GM04503 (cell line): ENCODE data around the gene MREG.
"Not testable (repeated sequence)": the region's sequence is repeated elsewhere in the genome, so short reads cannot be mapped to it uniquely, and the experiment has no call there.

Experiments used
- DNase-seq: peaks from one replicate; pipeline ENCODE4 v3.0.0-alpha.2; 2012; ENCODE audit warnings: low read depth

MREG gene

DNA sequence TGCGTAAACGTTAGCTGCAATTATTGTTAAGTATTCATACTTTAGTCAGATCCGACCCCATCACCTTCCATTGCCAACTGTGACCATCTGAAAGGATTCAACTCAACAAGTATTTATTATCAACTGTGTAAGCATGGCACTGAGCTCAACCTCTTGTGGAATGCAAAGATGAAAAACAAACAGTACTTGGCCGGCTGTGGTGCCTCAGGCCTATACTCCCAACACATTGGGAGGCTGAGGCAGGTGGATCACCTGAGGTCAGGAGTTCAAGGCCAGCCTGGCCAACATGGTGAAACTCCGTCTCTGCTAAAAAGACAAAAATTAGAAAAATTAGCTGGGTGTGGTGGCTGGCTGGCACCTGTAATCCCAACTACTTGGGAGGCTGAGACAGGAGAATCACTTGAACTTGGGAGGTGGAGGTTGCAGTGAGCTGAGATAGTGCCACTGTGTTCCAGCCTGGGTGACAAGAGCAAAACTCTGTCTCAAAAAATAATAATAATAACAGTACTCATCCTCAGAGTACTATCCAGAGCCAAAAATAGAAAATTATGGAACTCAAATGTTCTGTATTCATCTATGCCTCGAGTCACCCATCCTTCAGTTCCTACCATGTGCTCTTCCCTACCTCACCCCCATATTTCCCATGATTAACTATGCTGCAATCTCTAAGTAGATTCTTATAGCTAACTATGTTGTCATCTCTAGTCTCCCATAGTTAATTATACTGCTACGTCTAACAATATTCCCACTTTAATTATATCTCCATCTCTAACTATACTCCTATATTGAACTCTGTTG lies 8.6 kb upstream of the MREG start:
- no peak for DNase-seq

DNA sequence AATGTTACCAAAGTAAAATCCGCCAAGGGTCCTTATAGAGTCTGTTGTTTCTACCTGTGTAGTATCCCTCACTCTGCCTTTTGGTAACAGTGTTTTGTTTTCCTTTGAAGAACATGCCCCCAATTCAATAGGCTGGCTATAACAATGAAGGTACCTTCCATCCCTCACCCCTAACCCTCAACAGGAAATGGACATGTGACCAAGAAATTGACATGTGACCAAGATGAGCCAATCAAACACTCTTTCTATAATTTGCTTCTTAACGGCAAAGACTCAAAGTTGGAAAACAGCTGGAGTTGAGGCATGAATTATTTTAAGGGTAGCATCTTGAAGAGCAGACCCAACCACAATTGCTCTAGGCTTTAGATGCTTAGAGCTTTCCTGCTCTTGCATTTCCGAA lies 5.4 kb upstream of the MREG start:
- no peak for DNase-seq

DNA sequence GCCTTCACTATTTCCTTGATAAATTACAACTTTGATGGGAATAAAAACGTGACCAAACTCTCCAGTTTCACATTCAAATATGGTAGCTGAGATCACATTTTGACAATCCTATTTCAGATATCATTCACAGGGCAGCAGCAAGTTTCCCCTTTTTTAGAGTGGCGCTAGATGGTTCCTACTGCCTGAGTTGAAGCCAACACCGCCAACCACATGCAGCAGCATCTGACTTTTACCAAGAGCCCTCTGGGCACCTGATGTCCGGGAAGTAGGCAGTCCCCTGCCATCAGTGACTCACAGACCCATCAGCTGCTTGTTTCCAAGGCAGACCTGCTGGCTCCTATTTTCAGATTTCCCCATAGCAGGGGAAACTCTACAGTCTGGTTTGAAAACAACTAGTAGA lies 4.0 kb upstream of the MREG start:
- no peak for DNase-seq

DNA sequence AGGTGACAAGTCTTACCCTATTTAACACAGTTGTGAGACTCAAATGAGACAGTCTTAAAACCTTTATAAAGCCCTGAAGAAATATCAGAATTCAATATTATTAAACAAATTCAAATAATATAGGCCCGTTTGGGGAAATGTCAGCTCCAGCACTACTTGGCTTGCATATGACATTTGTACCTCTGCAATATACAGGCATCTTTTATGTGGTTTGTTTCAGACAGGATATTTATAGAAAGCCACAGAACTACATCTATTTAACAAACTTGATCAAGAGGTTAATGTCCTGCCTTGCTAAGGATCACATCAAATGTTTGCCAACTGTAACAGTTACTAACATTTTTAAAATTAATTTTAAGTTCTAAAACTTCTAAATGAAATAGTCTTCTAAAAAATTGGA lies 3.2 kb upstream of the MREG start:
- no peak for DNase-seq

DNA sequence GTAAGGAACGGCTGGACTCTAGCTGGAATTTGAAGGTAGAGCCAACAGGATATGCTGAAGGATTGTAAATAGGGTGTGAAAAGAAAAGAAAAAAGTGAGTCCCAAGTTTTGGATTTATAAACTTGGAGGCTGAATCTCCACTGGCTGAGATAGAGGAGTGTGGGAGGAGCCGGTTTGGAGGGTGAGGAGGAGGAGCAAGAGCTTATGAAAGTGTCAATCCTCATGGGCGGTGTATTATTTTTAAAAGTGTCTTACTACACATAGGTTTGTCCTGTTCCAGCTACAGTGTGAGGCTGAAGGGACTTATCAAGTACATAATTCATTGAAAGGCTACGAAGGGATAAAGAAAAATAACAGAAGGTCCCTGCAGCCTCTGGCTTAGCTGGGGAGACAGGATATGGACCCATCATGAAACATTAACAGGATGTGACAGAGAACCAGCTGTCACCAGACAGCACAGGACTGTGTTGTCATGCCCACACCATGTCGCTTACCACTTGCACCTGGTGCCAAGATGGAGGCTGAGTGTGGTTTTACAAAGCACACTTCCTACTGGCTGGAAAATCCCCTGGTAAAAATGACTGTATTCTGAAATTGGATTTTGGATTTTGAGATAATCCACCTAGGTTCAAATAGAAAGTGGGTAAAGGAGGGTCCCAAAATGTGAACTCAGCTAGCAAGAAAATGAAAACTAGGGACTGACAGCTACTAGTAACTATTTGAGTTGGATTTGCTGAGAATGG lies 2.5 kb upstream of the MREG start:
- DNase-seq = no peak

DNA sequence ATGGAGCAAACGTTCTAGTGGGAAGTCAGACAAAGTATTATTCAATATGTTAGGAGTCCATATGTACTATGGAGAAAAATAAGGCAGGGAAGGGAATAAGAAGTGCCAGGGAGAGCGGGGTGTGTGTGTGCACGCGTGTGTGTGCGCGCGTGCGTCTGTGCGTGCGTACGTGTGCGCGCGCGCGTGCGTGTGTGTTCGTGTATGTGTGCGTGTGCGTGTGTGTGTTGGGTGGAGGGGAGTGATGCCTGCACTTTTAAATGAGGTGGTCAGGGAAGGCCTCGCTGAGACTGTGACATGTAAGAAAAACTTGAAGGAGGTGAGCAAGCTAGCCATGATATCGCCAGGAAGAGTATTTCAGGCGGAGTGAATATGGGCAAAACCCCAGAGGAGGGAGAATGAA lies 1.6 kb upstream of the MREG start:
- no peak for DNase-seq

DNA sequence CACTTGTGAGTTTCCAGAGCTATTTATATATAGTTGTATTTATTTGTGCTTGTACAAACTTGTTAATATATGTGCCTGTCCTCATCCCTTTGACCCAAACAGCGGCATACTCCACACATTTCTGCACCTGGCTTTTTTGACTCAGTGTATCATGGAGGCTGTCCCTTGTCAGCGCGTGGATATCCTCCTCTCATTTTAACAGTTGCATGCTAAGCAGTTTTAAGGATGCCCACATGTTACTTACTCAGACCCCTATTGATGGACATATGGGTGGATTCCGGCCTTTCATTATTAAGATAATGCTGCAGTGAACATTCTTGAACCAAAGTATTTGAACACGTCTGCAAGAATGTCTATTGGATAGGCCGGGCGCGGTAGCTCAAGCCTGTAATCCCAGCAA lies 655 bp upstream of the MREG start:
- no peak for DNase-seq

DNA sequence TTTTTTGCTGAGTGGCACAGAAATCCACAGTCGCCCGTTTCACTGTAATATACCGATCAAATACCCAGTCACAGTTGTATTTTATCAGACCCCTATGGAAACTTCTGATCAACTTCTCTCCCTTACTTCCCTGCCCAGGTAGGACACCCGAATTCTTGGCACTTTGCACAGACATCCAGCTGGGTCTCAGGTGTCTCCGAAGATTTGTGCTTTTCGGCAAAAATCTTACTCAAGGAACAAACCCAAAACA lies 596 bp downstream of the MREG start:
- no peak for DNase-seq

DNA sequence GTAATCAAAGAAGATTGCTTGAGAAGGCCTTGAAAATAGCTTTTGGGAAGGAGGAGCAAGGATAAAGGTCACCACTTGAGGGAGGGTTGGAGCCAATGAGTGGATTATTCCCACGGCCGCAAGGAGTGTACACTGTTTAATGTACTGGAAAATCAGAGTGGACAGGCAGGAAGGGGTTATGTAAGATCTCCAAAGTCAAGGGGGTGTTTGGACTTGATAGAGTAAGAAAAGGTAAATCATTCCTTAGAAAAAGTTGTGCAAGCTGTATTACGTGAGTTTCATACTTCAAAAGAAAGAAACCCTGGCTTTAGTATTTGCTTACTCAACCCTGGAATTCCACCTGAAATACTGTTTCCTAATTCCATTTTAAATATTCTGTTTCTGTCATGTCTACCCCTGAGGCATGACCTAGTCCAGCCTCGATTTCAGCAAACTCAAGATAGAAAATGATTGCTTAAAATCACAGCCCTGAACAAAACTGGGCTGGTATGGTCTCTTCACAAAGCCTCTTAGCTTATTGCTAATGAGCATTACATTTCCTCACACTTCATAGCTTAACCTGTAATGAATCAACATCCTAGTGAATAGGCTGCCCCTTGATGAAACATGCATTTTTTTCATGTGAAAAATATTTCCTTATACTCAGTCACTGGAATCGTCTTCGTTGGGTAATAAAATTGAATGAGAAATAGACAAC lies 1.1 kb downstream of the MREG start:
- DNase-seq = no peak

DNA sequence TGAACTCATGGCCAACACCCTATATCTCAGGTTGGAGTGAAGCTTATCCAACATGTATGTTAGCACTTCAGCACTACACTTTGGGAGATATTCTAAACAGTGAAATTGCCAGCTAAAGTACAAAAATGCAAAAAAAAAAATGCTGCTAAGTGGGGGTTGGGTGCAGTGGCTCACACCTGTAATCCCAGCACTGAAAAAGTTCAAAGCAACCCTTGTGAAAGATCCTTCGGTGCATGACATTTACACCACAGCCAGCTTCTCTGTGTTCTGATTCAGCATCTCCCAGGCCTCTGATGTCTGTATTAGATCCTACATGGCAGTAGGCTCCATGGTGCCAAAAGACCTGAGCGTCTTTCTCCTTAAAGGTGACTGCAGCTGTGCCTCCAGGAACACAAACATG lies 4.1 kb downstream of the MREG start:
- DNase-seq = not testable (repeated sequence)

DNA sequence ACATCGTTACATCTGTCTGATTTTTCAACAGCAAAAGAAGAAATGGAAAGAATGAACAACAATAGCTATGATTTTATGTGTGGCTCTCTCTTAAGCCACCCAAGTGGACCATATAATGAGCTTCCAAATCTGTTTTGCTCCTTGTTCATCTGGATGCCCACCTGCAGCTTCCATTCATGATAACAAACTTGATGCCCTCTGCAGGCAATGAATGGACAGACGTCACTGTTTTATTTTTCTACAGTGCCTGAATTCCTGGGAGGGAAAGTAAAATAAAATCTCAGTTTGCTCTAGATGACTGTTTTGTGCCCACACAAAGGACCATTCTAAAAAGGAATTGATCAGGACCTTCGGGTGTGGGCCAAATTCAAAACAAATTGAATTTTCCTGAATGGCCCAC lies 5.0 kb downstream of the MREG start:
- no peak for DNase-seq

DNA sequence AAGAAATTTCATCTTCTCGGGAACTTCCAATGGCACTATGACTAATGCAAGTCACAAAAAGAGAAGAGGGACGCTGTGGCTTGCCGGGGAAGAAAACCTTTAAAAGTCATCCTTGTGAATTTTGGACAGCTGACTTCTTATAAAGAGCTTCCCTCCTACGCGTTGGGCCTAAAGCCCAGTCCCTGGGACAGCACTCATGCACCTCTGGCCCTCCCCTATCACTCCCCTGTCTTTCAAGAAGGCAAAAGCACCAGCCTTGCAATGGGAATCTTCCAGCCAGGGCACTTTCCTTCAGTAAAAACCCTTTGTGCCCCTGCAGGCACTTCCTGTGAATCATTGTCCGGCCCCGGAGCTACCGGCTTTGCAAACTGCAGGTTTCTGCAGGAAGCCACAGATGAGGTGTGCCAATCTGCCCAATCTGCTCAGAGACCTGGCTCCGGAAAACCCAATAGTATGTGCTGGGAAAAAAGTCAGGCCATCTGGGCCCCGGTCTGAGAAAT lies 7.1 kb downstream of the MREG start:
- DNase-seq = no peak

DNA sequence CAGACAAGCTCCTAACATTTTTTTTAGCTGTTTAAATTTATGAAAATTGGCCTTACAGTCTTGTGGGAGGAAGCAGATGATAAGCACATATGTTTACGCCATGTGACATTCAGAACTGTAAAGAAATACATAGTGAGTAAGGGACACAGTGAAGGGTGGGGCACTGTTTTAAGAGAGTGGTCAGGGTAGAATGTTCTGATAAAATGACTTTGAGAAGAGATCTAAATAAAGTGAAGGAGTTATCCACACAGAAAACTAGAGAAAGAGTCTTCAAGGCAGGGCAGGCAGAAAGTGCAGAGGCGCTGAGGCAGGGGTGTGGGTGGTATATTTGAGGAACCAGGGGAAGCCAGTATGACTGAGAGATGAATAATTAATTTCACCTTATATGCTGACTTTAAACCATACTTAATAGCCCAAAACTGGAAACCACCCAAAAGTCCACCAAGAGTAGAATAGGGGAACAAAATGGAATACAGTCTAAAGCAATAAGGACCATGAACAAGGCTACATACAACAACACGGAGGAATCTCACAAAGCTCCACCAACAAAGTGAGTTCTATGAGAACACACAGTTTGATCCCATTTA lies 8.6 kb downstream of the MREG start:
- DNase-seq = no peak

DNA sequence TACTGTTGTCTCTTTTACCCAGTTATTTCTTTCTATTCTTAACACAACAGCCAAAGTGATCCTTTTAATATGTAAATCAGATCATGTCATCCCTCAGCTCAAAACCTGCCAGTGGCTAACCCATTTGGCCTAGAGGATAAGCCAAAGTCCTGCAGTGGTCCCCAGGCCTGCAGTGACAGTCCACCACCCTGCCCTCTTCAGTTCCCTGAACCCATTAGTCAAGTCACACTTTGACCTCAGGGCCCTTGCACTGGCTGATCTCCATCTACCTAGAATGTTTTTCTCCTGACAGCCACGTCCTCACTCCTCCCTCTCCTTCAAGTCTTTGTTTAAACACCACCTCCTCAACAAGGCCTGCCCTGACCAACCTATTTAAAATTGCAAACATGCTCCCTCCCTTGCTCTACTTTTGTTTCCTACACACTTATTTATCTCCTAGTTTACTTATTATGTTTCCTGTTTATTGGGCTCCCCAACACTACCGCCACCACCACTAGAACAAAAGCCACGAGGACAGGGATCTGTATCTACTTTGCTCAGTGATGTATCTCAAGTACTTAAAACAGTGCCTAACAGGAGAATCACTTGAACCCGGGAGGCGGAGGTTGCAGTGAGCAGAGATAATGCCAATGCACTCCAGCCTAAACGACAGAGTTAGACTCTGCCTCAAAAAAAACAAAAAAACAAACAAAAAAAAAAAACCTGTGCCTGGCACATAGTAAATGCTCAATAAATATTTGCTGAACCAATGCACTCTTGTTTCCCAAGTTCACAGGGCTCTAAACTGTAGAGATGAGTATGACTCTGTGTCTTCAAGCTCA lies 9.3 kb downstream of the MREG start:
- DNase-seq = no peak

DNA sequence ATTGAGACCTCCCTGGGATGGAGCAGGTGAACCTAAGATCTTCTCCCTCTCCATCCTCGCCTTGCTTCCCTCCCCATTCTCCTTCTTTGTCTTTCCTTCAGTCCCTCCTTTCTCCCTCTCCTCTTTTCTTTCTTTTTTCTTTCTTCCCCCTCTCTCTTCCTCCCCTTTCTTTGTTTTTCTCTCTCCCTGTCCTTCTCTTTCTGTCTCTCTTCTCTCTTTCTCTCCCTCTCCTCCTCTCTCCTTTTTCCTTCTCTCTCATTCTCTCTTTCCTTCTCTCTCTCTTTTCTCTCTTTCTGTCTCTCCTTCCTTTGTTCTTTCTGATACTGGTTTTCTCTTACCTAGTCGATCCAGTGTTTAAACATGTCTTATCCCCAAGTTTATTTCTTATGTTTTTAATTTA lies 10.7 kb downstream of the MREG start:
- no peak for DNase-seq

DNA sequence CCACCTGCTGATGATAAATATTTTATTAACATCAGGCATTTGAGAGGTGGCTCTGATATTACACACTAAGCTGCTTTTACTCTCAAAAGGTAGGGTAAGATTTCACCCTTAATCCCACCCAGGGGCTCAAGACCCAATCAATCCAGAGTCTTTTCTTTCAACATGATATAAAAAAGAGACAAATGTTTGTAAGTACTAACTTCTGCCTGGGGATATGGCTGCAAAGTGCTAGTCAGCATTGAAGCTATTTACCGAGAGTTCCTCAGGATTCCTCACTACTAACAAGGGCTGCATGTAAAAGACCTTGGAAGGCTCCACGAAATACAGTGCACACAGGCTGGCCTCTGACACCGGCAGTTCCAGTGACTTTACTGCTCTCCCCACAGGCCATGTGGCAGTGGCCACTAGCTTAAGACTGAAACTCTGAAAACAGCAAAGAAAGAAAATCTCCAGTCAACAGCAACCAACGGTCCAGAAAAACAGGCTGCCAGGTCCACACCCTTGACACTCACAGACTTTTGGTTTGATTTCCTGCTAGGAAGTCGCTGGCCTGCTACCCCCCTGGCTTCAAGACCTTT lies 11.2 kb downstream of the MREG start:
- DNase-seq = no peak

DNA sequence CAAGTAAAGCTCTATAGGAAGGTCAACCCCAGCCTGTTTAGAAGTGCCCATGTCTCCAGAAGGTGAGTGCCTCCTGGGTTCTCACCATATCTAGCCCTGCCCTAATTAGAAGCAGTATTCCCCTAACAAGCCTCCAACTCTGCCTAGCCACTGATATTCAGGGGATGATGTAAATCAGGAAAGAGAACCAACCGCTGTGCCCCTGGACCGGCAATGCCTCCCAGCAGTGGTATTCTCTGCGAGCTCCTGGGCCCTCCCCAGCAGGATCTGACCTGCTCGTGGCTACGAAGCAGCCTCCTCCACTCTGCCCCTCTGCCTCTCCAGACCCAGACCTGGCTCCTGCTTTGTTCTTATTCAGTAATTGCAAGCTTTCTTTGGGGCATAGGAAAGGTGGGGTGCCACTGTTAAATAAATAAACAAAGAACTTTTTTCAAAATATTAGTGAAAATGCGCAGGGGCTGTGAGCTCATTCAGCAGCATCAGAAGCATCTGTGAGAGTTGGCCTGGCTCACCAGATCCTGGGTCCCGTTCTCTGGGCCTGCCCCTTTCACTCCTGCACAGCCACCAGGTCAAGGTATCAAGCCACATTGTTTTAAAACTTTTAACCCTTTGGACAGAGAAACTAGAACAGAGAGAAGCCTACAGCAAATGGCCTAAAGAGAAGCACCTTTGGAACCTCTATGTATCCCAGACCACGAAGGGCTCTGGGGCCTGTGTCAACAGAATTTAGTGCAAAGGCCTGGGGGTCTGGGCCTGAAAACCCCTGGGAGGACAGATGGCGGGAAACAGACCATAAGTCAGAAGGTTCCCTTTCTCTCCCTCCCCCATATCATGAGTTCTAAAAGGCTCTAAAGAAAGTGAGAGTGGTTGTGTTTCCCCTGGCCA lies 11.9 kb downstream of the MREG start:
- no peak for DNase-seq

DNA sequence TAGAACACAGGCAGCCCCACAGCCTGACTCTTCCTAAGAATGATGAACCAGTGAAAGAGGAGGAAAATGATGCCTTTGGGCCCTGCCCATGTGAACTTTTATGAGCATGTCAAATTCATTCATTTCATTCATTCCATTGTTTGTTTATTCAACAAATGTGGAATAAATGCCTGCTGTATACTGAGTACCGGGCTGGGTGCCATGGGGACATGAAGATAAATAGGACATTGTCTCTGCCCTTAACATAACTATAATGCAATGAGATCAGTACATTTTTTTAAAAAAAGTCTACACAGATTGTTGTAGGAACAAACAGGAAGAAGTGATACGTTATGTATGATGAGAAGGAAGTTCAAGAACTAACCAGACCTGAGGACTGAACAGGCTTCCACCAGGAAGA lies 14.7 kb downstream of the MREG start:
- DNase-seq = no peak

DNA sequence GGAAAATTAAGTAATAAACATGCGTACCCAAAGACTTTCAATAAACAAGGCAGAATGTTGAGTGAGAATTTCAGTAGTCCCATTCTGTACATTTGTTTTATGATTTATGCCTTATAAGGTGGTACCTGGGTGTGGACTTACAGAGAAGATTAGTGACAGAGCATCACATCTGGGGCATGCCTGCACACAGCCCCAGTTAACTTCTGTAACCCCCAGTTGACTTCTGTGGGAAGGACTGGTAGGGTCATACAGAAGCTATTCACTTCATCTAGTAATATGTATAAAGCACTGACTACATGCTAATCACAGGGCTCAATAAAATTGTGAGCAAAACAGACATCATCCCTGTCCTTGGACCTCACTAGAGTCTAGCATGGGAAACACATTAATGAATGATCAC lies 16.1 kb downstream of the MREG start:
- DNase-seq = no peak

DNA sequence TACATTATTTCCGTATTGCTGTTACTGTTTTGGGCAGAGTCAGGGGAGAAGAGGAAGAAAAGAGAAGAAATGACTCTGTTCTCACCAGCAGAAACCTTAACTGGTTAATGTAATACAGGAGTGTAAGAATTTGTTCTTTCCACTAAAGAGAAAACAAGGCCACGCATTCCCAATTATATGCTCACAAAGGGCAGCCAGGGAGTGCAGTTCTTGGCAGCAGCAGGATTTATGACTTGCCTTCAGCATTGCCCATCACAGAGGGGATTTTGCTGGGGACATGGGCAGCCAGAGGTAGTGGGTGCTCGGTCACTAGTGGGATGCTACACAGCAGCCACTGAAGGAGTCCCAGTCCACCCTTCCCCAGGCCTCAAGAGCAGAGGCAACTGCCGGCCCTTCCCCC lies 18.4 kb downstream of the MREG start:
- DNase-seq = no peak
